ENCODE results near the gene OR52E6.
A peak's percentile ranks its signal among the peaks of the same experiment; 100 is the strongest.

Gene OR52E6

DNA sequence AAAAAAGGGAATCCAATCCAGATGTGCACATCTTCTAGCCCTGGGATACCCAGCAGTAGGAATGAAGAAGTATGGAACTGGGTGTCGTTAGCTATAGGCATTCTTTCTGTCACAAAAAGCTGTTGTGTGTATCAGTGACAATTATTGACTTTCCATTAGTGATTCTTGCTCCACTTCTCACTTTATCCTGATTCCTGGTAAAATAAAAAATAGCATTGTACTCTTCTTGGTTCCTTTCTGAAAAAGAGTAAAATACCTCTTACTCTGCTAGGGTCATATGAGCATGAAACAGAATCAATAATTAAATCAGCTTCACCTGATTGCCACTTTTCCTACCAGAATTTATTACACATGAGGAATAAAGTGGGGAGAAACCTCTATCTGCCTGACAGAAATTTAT lies at the start of gene OR52E6:
TSS of gene OR52E6 (minus strand) at position 101 of the 400 bp plus-strand sequence. CDS start at position 101, 0 bp downstream.
- DNase-seq, result no peak

DNA sequence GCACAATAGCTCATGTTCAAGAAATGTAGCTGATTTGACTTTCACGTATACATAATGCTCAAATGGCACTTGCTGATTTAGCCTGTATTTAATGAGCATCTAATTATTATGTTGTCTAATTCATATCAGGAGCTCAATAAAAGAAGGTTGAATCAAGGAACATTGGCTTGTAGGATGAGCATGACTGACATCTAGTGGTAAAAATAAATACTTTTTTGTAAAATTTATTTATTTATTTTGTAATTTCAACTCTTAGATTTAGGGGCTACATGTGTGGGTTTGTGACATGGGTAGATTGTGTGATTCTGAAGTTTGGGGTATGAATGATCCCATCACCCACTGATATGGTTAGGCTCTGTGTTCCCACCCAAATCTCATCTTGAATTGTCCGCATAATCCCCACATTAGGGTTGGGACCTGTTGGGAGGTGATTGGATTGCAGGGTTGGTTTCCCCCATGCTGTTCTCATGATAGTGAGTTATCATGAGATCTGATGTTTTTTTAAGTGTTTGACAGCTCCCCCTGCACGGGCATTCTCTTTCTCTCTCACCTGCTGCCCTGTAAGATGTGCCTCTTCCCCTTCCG lies 49.6 kb upstream of the OR52E6 start:
- DNase-seq, result no peak

DNA sequence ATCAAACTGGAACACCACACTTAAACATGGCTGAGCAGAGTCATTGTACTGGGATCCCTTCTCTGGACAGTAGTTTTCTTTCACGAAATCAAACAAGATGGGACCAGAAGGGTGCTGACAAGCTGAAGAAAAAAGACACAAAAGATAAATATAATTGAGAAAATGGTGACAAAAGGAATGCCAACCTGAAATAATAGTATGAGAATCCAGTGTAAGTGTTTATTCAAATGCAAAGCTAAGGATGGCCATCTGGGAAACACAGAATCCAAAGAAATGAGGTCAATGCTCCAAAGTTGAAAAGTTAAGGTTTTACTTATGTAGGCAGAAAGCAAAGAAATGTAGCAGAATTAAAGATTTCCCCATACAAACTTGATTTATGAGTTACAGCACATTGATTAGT lies 46.0 kb upstream of the OR52E6 start:
- no peak for DNase-seq

DNA sequence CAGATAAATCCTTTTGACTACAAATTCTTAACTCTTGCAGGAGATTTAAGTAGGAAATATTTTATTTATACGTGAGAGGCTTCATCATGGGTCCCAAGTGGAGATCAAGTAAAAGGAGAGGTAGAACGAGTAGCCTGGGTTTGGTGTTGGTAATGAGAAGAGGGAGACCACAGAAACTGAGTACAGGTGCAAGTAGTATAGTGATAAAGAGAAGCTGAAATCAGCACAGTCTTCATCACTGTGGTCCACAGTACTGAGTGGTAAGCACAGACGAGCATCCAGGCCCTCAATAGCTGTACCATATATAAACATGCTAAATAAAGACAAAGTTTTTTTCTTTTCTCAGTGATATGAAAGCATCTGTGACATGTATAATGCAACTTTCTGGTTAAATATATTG lies 45.5 kb upstream of the OR52E6 start:
- DNase-seq, result no peak

DNA sequence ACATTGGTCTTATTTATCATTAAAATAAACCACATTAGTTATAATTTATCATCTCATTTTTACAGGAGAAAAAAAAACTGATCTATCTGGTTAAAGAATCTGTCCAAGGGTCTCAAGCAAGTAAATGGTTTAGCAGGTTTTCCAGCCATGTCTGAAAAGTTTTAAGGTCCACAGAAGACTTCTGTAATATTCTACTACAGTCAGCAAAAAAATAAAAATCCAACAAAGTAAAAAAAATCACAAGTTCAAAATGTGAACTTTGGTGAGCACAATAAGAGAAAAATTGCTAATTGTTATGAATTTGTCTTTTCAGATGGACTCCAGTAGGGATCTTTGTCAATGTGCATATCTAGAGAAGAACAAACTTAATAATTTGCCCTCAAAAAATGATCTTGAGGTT lies 40.1 kb upstream of the OR52E6 start:
- no peak for DNase-seq

DNA sequence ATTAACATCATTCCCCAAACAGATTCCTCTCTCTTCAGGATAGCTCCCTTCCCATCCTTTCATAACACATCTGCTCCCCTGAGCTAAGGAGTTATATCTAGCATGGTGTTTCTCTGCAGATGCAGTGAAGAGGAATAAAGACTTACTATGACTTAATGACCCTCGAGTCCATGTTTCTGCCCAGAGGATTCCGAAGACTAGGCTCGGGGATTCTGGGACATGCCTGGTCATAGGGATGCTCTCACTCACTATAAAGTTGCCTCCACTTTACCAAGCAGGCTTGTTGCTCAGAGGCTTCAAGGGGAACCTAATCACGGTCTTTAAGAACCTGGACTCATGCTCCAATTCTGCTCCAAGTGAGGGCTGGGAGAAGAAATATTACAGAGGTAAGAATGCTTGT lies 38.6 kb upstream of the OR52E6 start, which contains the start of gene OR52E4:
TSS of gene OR52E4 (plus strand) at position 301 of the 400 bp plus-strand sequence. CDS start 3,664 bp downstream, outside the sequence.
- no peak for DNase-seq

DNA sequence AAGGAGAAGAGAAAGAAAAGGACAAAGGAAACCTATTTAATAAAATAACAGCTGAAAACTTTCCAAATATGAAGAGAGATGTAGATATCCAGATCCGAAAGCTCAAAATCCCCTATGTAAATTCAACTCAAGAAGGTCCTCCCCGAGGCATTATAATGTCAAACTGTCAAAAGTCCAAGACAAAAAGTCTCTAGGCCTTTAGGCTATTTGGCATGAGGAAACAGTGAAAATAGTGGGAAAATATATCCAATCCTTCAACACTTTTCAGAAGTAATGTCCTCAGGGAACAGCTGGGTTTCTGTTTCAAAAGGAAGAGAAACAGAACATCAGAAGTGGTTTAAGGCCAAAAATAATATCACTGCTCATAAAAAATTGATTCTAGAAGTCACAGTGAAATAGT lies 36.9 kb upstream of the OR52E6 start:
- DNase-seq, result no peak

DNA sequence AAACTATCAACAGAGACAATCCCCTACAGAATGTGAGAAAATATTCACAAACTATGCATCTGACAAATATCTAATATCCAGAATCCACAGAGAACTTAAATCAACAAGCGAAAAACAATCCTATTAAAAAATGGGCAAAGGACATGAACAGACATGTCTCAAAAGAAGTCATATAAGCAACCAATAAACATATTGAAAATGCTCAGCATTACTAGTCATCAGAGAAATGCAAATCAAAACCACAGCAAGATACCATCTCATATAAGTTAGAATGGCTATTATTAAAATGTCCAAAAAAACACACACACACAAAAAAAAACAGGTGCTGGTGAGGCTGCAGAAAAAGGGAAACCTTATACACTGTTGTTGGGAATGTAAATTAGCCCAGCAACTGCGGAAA lies 24.1 kb upstream of the OR52E6 start:
- DNase-seq, result no peak

DNA sequence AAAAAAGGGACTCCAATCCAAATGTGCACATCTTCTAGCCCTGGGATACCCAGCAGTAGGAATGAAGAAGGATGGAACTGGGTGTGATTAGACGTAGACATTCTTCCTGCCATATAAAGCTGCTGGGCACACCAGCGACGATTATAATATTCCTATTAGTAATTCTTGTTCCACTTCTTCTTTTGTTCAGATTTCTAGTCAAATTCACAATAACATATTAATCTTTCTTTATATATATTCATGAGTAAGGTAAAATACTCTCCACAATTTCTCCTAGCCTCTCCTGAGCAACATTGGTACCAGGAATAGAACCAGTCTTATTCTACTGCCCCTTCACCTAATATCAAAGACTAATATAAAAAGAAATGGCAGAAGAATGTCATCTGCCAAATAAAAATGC lies 15.9 kb upstream of the OR52E6 start, which contains the start of gene OR52E8:
TSS of gene OR52E8 (minus strand) at position 101 of the 400 bp plus-strand sequence. CDS start at position 101, 0 bp downstream.
- DNase-seq, result no peak

DNA sequence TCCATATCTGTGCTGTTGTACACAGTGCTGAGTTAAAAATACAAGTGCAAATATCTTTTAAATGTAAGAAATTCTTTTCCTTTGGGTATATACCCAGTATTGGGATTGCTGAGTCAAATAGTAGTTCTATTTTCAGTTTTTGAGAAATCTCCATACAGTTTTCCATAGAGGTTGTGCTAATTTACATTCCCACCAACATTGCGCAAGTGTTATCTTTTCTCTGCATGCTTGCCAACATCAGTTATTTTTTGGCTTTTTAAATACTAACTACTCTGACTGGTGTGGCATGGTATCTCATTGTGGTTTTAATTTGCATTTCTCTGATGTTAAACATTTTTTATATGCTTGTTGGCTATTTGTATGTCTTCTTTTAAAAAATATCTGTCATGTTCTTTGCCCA lies 9.3 kb upstream of the OR52E6 start:
- DNase-seq, result no peak

DNA sequence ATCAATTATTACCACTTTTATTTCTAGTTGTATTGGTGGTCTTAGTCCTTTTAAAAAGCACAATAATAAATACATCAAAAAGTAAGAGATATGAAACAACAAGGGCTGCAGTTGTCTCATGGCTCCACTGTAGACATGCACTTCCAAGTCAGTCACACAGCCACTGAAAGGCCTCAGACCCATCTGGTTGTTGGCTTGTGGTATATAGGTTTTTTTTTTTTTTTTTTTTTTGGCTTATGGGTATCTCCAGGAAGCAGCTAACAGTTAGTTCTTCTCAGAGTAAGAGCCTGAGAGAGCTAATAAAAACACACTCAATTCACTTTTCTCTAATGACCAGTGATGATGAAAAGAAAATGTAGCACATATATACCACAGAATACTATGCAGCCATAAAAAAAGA lies 6.0 kb upstream of the OR52E6 start:
- DNase-seq, result no peak

DNA sequence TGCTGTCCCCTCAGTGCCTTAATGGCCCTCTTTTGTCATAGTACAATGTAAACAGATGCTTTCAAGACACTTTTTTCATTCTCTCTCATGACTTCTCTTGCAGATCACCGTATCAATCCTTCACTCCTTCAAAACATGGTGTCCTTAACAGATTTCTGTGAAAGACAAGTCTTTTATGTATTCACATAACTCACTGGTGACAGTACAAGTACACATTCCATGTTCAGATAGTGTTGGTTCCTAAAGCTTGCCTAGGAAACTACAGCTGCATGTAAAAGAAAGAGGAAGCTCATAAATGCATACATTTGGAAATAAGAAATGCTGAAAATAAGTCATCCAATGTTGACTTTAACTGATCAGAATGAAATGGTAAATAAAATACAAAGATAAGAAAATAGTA lies 5.0 kb upstream of the OR52E6 start:
- DNase-seq, result no peak

DNA sequence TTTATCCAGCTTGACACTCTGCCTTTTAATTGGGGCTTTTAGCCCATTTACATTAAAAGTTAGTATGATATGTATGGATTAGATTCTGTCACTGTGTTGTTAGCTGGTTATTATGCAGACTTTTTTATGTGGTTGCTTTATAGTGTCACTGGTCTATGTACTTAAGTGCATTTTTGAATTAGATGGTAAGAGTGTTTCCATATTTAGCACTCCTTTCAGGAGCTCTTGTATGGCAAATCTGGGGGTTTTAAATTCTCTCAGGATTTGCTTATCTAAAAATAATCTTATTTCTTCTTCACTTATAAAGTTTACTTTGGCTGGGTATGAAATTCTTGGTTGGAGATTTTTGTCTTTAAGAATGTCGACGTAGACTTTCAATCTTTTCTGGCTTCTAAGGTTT lies 4.0 kb downstream of the OR52E6 start:
- no peak for DNase-seq

DNA sequence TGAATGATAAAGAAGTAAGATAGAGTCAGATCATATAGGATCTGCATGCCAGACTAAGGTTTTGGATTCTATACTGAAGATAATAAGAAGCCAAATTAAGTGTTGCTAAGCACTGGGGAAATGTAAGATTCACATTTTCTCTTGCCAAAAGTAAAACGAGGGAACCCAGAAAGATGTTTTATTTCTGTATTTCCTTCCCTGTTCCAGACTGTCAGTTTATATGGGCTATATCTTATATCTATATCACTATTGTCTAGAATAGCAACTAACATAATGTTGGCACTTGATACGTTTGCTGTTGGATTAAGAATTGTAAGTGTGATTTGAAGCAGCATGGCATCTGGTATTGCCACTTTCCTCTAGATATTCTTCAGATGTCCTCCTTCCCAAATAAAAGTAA lies 8.3 kb downstream of the OR52E6 start:
- no peak for DNase-seq

DNA sequence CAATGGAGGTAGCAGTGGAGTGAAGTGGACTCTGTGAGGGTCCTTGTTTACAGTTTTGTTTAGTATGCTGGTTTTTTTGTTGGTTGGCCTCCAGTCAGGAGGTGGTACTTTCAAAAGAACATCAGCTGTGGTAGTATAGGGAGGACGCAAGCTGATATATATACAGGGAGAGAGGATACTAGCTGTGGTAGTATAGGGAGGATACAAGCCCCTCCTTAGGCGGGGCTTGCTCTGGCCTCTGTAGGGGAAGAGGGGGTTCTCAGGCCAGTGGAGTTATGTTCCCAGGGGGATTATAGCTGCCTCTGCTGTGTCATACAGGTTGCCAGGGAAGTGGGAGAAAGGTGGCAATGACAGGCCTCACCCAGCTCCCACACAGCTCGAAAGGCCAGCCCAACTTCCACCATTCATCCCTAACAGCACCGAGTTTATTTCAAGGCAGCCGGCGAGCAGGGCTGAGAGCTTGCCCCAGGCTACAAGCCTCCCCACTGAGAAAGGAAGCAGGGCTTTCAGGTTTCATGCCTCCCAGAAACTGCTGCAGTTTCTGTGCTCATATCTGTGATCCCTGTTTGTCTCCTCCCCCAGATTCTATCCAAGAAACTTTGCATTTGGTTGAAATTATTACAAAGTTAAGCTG lies 10.4 kb downstream of the OR52E6 start:
- no peak for DNase-seq

DNA sequence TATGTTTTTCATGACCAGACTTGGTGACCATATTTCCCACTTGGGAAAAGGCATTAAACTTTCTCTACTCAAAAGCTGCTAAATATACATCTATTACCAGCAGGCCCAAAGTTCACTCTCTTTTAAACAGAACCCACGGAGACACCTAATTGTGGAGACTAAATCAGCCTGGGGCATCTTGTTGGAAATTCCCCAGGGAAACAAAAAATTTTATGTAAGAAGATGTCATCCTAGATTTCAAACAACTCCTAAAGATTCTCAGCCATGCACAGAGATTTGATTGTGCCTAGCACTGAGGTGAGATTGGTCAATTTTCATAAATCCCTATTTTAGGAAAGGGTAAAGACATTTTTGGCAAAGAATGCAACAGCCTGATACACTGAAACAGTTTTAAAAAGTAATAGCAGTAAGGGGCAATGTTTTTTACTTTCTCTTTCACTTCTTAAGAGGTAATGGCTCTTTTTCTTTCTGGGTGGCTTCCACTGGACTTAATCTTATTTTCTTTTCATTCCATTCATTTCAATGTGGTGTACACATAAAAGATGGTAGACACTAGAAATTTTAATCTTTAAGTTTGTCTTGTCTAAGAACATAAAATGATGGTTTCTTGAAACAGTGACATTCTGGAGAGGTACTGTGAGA lies 23.3 kb downstream of the OR52E6 start:
- DNase-seq, result no peak

DNA sequence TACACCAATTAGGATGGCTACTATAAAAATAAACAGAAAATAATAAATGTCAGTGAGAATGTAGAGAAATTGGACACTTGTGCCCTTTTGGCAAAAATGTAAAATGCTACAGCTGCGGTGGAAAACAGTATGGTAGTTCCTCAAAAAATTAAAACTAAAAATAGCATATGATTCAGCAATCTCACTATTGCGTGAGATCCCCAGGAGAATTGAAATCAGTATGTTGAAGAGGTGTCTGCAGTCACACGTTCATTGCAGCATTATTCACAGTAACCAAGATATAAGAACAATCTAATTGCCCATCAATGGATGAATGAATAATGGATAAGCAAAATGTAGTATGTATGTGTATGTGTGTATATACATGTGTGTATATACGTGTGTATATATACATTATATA lies 26.2 kb downstream of the OR52E6 start:
- DNase-seq, result no peak

DNA sequence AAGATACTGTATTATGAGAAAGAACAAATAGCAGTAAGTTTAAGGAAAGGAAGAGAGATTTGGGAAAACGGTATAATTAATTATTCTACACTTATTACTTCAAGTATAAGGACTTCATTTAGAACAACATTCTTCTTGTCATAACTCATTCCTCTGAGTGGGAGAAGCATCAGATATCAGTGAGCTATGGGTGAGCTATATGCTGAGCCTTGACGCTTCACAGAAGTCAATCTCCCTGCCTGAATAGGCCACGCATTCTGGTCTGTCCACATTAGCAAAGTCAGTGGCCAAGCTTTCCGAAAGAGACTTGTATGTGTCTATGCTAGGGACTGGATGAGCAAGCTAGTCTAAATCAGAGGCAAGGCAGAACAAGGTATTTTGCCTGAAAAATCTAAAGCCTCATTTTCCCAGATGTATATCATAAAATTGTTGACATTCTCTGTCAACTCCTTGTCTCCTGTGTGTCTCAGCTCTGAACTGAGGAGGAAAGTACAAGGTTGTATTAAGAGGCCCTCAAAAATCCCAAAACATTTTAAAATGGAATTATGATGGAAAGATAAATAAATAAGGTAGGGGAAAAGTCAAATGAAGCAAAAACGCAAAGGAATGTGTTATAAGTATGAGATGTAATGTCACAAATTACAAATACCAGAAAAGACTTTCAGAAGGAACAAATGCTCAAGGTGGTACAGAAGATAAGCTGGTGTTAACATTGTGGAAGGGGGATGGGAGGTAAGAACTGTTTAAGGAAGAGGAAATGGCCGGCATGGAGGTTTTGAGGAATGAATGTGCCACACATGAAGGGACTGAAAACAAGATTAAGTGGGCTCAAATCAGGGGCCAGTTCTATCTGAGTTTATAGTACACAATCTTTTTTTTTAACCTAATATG lies 31.5 kb downstream of the OR52E6 start:
- no peak for DNase-seq

DNA sequence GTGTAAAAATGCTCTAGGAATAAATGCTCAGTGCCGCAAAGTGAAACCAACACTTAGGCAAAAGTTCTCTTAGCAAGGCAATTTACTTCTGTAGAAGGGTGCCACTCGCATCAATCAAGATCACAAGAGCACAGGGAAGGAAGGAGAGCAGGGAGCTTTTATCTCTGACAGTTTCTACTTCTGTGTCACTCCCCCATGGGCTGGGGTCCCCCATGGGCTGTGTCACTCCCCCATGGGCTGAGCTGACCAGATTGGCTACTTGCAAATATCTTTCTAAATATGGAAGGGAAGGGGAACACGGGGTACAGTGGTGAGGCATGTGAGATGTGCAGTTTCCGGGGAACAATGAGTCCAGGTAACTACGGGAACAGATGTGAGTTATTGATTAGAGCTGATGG lies 32.6 kb downstream of the OR52E6 start:
- DNase-seq, result no peak

DNA sequence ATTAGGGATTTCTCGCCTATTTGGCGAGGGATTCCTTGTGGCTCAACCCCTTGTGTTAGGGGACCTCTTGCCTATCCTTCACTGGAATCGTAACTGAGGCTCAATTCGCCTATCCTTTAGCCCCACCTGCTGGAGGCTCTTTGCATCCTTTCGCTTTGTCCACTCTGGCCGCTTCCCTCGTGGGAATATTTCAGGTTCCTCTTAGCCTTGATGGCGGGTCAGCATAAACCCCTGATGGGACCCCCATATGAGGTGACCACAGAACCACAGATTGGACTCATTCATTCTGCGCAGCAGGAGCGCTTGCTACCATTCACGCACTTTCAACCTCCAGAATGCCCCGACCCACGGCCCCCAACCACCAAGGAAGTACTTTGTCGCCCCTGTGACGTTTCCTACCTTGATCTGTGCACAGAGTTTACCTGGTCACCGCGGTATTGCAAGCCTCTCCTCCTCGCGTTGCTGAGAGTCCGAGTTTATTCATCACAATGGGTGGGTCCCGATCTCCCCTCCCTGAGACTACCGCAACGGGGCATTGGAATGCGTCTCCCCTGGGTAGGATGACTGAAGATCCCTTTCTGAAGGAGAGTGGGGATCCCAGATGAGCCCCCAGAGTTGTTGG lies 33.1 kb downstream of the OR52E6 start, which contains the start of gene OR52N2:
TSS of gene OR52N2 (plus strand) at position 425 of the 622 bp plus-strand sequence. CDS start 11,412 bp downstream, outside the sequence.
- peak; percentile 63 to 66 for DNase-seq

DNA sequence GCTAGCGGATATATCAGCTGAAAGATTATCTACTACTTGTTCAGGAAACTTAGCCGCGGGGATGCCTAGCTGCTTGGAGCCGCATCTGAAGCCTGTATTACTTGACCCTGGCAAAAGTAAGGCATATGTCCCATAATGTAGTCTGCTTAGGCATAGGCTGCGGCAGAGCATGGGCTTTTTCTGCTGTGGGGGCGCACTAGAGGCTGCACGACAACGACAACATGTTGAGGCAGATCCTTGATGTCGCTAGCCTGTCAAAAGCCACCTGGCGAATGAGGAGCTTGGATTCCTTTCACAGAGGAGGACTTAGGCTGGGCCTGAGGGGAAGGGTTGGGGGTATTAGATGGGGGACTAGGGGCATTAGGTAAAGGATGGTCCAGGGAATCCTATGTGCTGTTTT lies 34.1 kb downstream of the OR52E6 start:
- DNase-seq, result no peak

DNA sequence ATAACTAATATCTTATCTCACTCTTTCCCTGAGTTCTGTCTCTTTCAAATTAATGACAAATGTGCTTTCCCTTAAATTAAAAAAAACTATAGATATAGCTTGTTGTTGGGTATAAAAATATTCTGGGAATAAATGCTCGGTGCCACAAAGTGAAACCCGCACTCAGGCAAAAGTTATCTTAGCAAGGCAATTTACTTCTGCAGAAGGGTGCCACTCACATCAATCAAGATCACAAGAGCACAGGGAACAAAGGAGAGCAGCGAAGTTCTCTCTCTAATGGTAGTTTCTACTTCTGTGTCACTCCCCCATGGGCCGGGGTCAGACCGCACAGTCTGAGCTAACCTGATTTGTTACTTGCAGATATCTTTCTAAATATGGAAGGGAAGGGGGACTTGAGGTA lies 37.7 kb downstream of the OR52E6 start:
- DNase-seq, result no peak

DNA sequence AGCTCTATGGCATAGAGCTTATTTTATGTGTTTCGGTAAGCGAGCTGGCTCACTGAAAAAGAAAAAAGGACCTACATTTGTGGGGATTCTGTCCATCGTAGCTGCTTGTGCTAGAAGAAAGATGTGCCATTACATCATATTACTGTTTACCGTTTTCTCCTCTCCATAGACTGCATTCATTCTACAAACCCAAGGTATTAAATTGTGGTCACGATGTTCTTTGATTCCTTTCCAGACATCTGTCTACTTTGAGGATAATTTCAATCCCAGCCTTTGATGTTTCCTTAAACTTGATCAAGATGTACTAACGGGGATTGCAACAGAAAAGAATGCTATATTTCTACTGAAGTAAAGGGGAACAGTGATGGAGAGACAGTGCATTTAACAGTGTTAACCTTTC lies 45.2 kb downstream of the OR52E6 start:
- DNase-seq, result no peak

All from NCI-H2081 (cell line).